GM13976 (cell line): Measurements from ENCODE around the gene ATG2A.
"Not testable (repeated sequence)": the region's sequence is repeated elsewhere in the genome, so short reads cannot be mapped to it uniquely, and the experiment has no call there.

Experiments
- DNase-seq: peaks from one replicate; pipeline ENCODE4 v3.0.0; 2012; ENCODE audit warnings: low spot score
- CTCF ChIP-seq: IDR thresholded peaks from 2 replicates; pipeline ENCODE4 v1.5.1; 2012; ENCODE audit warnings: borderline replicate concordance, mild to moderate bottlenecking; ENCODE audit not compliant: insufficient read depth; ENCODE audit errors: extremely low read depth, missing control alignments, control extremely low read depth
- in situ Hi-C: fragments of 300-500 bp; cut with MboI; formaldehyde crosslinking; loops from one replicate; pipeline ENCODE4 v1.12.0; 2022; ENCODE audit warnings: low sequenced_read_pairs, mixed read lengths, inconsistent platforms; ENCODE audit not compliant: unreplicated experiment

ATG2A gene

GRCh38 chr11:64848826-64849597 is 68.0 kb downstream of the ATG2A start:
- in situ Hi-C loops: loop anchor here (5.0 kb wide), 1 partner anchor 43 kb away; no protein-coding TSS in a partner anchor
- no peak for DNase-seq
- TF ChIP-seq CTCF: peak; percentile 14

DNA sequence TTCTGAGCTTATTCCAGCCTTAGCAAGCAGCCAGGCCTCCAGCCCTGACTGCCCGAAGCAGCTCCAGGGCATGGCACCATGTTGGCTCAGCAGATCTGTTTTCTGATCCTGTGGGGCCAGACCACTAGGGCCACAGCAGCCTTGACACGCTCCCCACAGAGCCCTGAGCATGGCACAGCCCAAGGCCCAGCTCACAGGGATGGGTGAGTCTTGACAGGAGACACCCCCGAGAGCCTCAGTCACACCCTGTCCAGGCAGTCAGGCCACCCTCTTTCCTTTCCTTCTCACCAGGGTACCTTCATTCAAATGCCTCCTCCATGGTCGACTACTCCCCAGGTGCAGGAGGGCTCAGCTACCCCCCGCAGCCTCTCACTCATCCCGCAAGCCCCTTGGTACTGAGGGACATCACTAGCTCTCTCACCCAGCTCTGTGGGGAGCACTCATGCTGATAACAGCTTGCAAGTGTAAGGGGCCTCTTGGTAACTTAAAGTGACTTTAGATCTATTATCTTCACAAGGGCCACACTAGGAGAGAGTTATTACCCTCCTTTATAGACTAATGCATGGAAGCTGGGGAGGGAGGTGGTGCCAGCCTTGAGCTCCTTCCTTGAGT is 68.7 kb downstream of the ATG2A start:
- no peak for TF ChIP-seq CTCF
- in situ Hi-C loops: loop anchor here (5.0 kb wide), 1 partner anchor 44 kb away; no protein-coding TSS in a partner anchor
- DNase-seq: no peak

- TF ChIP-seq CTCF: peak; percentile 95
- DNase-seq: peak; percentile 90
- in situ Hi-C loops: loop anchor here (5.0 kb wide), 1 partner anchor 45 kb away; no protein-coding TSS in a partner anchor
Observed at GRCh38 chr11:64846998-64847666, 69.9 kb downstream of the ATG2A start.

DNA sequence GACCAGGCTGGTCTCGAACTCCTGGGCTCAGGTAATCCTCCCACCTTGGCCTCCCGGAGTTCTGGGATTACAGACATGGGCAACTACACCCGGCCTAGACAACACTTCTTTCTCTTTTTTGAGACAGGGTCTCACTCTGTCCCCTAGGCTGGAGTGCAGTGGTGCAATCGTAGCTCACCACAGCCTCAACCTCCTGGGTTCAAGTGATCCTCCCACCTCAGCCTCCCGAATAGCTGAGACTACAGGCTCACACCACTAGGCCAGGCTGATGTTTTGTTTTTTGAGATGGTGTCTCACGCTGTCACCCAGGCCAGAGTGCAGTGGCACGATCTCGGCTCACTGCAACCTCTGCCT is 71.3 kb downstream of the ATG2A start:
- DNase-seq: not testable (repeated sequence)
- in situ Hi-C loops: loop anchor here (5.0 kb wide), 1 partner anchor 47 kb away; no protein-coding TSS in a partner anchor

DNA sequence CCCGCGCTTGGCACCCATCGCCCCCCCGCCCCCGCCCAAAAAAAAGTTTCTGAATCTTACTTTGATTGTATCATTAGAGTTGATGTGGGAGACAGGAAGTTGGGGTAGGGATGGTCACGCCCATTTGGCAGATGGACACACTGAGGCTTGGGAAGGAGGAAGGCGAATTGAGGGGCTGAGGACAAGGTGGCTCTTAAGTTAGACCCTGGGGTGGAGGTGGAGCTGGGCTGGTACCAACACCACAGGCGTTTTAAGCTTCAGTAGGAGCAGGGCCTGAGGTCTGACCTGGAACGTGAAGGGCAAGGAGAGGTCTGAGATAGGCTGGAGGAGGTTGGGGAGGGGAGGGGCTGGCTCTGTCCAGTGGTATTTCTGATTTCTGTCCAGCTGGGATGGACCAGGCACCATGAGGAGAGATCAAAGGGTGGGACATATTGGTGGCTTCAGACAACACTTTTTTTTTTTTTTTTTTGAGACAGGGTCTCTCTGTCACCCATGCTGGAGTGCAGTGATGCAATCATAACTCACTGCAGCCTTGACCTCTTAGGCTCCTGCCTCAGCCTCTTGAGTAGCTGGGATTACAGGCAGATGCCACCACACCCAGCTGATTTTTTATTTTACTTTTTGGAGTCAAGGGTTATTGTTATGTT is 71.8 kb downstream of the ATG2A start:
- no peak for DNase-seq
- TF ChIP-seq CTCF: no peak
- in situ Hi-C loops: loop anchor here (5.0 kb wide), 1 partner anchor 47 kb away; no protein-coding TSS in a partner anchor
